Stromal cell of bone marrow (primary cell): ENCODE data around the gene ZNF148.
"Not testable (repeated sequence)": the region's sequence is repeated elsewhere in the genome, so short reads cannot be mapped to it uniquely, and the experiment has no call there.

Experiments used
- DNase-seq: peaks from one replicate; pipeline ENCODE4 v3.0.0-alpha.2; 2012; ENCODE audit warnings: low read depth

ZNF148 gene

GRCh38 chr3:125374996-125375941, at the start of gene ZNF148:
TSS of gene ZNF148 (minus strand) at chr3:125375325. CDS start at chr3:125313640, 61,685 bp downstream.
- DNase-seq, result peak; percentile 75

GRCh38 chr3:125418306-125418705, 43.2 kb upstream of the ZNF148 start:
- DNase-seq, result no peak

GRCh38 chr3:125416235-125416634, 41.1 kb upstream of the ZNF148 start:
- no peak for DNase-seq

- no peak for DNase-seq
These were observed 39.5 kb upstream of the ZNF148 start for GRCh38 chr3:125414669-125415068.

GRCh38 chr3:125410922-125411321, 35.8 kb upstream of the ZNF148 start:
- no peak for DNase-seq

- DNase-seq, result no peak
These were observed 30.9 kb upstream of the ZNF148 start for GRCh38 chr3:125406070-125406469.

GRCh38 chr3:125405515-125405914, 30.4 kb upstream of the ZNF148 start:
- DNase-seq, result not testable (repeated sequence)

GRCh38 chr3:125403789-125404188, 28.7 kb upstream of the ZNF148 start:
- DNase-seq, result peak; percentile 24

- no peak for DNase-seq
These were observed 27.5 kb upstream of the ZNF148 start for GRCh38 chr3:125402639-125403038.

- DNase-seq, result peak; percentile 9
These were observed 26.3 kb upstream of the ZNF148 start for GRCh38 chr3:125401402-125401801.

- no peak for DNase-seq
These were observed 23.8 kb upstream of the ZNF148 start for GRCh38 chr3:125398952-125399351.

GRCh38 chr3:125395091-125395490, 20.0 kb upstream of the ZNF148 start:
- no peak for DNase-seq

GRCh38 chr3:125394406-125394805, 19.3 kb upstream of the ZNF148 start:
- peak; percentile 45 for DNase-seq

GRCh38 chr3:125389282-125389681, 14.2 kb upstream of the ZNF148 start:
- no peak for DNase-seq

- not testable (repeated sequence) for DNase-seq
These were observed 13.2 kb upstream of the ZNF148 start for GRCh38 chr3:125388369-125388768.

GRCh38 chr3:125386811-125387210, 11.7 kb upstream of the ZNF148 start:
- DNase-seq, result peak; percentile 56

GRCh38 chr3:125383744-125384143, 8.6 kb upstream of the ZNF148 start:
- DNase-seq, result no peak

GRCh38 chr3:125382298-125382697, 7.2 kb upstream of the ZNF148 start:
- DNase-seq, result no peak

GRCh38 chr3:125381743-125382142, 6.6 kb upstream of the ZNF148 start:
- DNase-seq, result no peak

- DNase-seq, result no peak
These were observed 6.2 kb upstream of the ZNF148 start for GRCh38 chr3:125381314-125381713.

GRCh38 chr3:125379483-125379882, 4.4 kb upstream of the ZNF148 start:
- no peak for DNase-seq

GRCh38 chr3:125378762-125379161, 3.6 kb upstream of the ZNF148 start:
- DNase-seq, result no peak

GRCh38 chr3:125375950-125376679, 990 bp upstream of the ZNF148 start:
- DNase-seq, result no peak
